ENCODE measurements around the gene LRRC2.

DNA sequence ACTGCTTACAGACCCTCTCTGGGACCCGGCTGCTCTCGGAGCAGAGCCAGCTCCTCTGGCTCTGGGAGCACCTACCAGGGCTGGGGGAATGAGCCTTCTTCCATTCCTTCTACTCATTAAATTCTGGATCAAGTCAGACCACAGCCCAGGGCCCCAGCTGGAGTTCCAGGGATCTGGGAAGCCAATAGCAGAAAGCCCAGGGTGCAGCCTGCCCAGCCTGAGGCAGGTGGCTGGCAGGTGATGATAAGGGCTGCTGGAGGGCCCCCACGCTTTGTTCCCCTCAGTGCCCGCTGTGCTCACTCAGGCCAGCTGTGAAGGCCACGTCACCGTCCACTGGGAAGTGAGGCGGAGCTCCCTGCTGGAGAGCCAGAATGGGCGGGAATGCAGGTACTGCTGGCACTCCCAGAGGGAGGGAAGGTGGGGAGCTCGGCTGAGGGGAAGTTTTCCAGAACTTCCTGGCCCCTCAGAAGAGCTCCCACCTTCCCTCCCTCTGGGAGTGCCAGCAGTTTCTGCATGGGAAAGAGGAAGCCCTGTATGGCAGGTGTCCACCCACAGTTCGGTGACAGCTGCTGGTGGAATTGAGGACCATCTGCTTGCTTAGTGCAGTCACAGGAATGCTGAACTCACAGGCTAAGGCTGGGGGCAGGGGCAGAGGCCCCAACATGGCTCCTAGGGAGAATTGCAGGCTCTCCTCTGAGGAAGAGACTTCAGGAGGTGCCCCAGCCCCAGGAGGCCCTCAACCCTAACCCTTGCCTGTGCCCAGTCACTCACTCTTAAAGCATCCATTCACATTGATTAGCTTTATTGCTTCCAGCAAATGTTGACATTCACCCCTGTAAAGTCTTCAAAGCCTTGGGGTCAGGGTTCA is 81.0 kb downstream of the LRRC2 start:
- TF ChIP-seq, protein P1, sequence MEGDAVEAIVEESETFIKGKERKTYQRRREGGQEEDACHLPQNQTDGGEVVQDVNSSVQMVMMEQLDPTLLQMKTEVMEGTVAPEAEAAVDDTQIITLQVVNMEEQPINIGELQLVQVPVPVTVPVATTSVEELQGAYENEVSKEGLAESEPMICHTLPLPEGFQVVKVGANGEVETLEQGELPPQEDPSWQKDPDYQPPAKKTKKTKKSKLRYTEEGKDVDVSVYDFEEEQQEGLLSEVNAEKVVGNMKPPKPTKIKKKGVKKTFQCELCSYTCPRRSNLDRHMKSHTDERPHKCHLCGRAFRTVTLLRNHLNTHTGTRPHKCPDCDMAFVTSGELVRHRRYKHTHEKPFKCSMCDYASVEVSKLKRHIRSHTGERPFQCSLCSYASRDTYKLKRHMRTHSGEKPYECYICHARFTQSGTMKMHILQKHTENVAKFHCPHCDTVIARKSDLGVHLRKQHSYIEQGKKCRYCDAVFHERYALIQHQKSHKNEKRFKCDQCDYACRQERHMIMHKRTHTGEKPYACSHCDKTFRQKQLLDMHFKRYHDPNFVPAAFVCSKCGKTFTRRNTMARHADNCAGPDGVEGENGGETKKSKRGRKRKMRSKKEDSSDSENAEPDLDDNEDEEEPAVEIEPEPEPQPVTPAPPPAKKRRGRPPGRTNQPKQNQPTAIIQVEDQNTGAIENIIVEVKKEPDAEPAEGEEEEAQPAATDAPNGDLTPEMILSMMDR (IDR thresholded peaks at IDR 0.05): no peak
- TF ChIP-seq POLR2A (IDR thresholded peaks at IDR 0.05): no peak
